HG02678 (cell line): Measurements from ENCODE around the gene SP5.
"Not testable (repeated sequence)": the region's sequence is repeated elsewhere in the genome, so short reads cannot be mapped to it uniquely, and the experiment has no call there.

Source experiments
- ATAC-seq: cut with Tn5 transposase; IDR thresholded peaks from one replicate; pipeline ENCODE4 v1.9.1; 2021; ENCODE audit warnings: mild to moderate bottlenecking, moderate library complexity; ENCODE audit not compliant: unreplicated experiment

The SP5 gene

GRCh38 chr2:170710609-170710979, 4.5 kb upstream of the SP5 start:
- ATAC-seq, result no peak

GRCh38 chr2:170711196-170711773, 3.9 kb upstream of the SP5 start:
- ATAC-seq, result no peak

DNA sequence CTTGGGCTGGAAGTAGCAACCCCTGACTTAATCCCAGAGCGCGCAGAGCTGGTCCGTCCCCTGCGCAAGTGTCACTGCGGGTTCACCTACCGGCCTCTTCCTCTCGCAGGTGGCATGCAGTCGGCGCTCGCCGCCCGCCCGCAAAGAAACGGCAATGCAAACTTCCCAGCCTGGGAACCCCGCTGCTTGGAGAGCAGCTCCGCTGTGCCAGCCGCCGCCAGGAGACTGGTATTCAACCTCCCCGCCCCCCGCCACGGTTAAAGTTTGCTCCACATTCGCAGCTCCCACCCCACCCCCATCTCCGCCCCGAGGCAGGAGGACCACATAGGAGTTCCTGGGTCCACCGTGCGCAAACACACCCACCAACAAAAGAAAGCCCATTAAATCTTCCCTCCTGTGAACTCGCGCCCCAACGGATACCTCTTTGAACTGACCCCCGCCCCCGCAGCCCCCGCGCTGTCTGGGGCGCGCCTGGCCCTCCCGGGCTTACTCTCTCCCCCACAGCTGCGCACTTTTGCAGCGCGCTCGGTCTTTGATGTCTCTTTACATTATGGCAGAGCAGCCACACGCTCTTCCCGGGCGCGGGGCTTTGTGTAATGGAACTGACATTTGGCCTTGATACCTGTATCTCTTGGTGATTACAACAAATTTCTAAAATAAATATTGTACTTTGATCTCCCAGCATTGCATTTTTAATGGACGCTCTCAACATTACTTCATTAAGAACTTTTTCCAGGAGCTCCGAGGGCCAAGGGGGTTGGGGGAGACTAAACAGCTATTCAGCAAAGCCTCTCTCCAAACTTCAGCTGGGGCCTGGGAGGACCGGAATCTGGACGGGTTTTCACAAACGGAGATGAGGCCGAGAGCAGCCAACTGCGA, 3.1 kb upstream of the SP5 start:
- ATAC-seq, result no peak

DNA sequence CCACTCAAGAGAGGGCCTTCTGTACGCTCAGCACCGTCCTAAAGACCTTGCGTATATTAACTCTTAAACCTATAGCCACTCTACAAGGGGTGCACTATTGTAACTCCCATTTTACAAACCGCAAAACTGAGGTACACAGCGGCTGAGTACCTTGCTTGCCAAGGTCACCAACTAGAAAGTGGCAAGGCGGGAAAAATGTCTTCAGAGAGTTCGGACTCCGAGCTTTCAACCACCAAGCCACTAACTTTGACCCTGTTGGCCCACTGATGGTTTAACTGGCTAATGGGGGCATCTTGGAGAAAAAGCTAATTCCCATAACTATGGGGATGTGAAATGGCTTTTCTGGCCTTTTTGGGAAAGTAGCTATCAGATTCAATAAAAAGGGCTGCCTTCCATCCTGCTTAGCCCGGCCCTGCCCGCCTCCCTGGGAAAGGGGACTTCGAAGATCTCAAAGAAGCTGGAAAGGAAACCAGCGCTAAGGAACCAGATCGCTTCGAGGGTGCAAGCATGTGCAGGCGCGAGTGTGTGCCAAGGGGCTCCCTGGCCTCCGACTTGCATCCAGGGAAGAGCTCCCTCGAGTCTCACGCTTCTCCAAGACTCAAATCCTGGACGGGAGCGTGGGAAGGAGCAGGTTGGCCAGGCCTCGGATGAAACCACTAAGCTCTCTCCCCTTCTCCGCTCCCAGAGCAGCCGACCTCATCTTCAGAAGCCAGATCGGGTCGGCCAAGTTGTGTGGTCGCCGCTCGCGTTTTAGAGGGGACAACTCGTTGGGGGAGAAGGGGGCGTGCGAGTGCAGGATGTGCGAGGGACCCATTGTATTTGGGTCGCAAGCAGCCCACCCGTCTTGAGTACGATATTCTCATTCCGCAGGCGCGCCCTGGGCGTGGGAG, 2.2 kb upstream of the SP5 start:
- ATAC-seq, result no peak

DNA sequence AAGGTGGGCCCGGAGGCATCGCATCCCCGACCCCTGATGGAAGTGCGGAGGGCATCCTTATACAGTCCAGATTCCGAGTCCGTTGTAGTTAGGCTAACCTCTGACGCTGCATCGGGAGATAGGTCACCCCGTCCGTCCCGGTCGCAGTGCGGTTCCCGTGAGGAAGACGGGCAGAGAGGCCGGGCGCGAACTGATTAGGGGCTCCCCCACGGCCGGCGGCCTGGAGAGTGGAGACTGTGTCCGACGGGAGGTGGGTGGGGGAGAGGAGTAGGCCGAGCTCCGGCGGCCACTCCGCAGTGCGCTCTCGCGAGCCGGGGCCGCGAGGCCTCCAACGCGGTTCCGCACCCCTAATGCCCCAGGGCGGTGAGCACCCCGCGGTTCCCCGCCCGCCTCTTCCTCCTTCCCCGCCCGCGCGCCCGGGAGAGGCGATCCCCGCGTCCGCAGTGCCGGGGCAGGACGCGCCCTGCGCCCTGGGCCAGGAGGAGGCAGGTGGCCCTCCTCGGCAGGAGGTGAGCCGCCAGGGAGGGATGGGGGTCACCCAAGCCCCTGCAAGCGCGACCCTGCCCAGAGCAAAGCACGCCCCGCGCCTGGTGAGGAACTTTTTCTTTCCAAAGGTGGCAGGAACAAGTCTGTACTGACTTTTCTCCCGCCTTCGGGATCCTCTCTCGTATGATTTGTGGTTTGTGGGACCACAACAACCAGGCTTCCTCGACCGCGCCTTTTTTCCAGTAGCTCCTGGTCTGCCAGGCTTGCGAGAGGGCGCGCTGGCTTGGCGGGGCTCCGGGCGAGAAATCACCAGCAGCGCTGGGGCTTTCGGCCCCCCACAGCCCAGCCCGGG, 1.4 kb upstream of the SP5 start:
- no peak for ATAC-seq

DNA sequence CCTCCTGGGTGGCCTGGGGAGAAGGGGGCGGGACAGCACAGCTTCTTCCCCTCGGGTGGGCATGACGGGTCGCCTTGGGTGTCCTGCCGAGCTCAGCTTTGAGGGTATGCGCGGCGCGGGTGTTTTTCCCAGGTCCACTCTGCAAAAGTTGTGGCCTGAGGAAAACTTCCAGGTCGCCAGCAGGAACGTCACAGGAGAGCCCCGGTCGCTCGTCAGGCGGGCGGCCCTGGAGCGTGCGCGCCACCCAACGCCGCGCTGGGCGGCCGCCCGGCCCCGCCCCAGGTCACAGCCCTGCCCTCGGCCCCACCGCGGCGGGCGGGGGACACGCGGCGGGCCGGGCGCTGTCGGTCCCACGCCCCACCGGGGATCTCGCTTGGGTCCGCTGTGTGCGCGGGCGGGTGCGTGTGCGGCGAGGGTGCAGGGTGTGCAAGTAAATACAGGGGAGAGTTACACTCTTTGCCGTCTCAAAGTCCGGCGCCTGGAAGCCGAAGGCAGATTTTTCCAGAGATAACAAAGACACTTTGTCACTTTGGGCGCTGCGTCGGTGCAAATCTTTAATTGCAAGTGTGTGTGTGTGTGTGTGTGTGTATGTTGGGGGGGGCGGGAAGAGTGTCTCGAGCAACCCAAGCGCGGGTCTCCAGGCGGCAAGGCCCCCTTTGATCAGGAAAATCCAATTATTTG, 616 bp upstream of the SP5 start:
- ATAC-seq, result no peak

DNA sequence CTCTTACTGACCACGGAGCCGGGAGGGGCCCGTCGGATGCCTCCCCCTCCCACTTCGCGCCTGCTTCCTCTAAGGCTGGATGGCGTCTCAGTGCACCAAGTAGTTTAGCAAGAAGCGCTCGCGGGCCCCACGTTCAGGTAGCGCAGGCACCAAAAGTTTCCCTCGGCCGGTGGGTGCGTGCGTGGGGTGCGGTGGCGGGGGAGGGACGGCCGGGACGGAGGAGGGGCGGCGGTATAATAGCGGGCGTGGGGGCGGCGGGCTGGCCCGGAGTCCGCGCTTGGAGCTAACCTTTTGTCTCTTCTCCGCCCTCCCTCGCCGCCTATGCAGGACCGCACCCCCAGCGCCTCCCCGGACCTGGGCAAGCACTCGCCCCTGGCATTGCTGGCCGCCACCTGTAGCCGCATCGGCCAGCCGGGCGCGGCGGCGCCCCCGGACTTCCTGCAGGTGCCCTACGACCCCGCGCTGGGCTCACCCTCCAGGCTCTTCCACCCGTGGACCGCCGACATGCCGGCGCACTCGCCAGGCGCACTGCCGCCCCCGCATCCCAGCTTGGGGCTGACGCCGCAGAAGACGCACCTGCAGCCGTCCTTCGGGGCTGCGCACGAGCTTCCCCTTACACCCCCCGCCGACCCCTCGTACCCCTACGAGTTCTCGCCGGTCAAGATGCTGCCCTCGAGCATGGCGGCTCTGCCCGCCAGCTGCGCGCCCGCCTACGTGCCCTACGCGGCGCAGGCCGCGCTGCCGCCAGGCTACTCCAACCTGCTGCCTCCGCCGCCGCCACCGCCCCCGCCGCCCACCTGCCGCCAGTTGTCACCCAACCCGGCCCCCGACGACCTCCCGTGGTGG, 1.0 kb downstream of the SP5 start:
- ATAC-seq, result no peak

- ATAC-seq, result no peak
These were observed 1.9 kb downstream of the SP5 start for GRCh38 chr2:170716851-170717598.

DNA sequence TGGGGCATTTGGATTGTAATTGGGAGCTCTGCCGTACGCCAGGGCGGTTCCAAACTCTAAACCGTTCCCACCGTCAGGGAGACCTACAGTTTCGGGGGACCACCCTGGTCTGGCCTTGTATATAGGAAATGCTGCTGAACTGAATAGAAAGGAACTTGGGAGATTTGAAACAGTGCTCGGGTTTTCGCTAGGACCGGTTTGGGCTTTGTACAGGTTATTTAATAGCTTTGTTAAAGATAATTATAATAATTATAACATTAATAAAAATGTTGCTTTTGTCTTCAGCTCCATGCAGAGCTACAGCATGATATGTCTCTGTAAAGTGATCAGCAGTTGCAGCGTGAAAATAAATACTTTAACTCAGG, 2.4 kb downstream of the SP5 start:
- ATAC-seq, result no peak

GRCh38 chr2:170717991-170718589, 3.0 kb downstream of the SP5 start:
- ATAC-seq, result no peak

DNA sequence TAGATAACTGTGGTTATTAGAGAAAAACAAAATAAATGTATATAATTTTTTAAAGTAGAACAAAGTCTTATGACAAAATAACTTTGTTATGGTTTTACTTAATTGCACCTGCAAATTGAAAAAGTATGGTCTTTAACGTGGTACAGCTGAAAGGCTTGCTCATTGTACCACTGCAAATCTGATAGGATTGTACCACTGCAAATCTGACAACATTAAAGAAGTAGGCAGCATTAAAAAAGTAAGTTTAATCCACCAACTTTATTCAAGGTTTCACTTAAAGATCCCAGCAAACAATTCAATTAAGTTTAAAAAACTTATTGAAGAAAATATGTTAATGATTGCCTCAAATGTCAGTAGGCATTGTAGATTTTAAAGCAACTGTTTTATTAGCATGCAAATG, 4.7 kb downstream of the SP5 start:
- ATAC-seq, result no peak

DNA sequence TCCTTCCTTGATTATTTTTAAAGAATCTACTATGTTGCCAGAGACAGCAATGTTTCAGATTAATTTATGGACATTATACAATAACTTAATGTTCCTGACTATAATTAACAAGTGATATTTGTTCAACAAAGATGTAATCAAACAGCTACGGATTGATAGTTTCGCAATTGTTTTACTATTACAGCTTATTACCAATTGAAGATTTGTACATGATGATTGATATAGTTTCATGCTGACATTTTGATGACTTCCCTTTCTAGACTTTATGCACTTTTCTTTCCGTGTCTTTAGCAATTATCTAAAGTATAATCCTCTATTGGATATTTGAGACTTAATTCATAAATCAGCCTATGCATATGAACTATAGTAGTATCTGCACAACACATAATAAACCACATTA, 6.5 kb downstream of the SP5 start:
- no peak for ATAC-seq

DNA sequence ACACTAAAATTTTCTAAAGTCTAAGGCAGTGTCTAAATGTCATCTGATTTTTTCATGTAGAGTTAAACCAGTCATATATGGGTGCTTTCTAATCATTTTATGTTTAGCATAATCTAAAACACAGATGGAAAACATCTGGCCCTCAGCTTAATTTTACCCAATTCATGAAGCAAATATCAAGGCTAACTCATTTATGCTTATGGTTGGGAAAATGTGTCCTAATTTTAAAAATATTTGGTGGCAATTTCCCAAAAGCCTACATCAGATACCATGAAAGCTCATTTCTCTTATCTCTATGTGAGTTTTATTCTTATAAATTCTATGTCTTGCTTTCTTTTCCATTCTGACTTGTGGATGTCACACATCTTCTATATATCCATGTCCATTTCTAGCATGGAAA, 7.2 kb downstream of the SP5 start:
- no peak for ATAC-seq

GRCh38 chr2:170723446-170723958, 8.4 kb downstream of the SP5 start:
- no peak for ATAC-seq

DNA sequence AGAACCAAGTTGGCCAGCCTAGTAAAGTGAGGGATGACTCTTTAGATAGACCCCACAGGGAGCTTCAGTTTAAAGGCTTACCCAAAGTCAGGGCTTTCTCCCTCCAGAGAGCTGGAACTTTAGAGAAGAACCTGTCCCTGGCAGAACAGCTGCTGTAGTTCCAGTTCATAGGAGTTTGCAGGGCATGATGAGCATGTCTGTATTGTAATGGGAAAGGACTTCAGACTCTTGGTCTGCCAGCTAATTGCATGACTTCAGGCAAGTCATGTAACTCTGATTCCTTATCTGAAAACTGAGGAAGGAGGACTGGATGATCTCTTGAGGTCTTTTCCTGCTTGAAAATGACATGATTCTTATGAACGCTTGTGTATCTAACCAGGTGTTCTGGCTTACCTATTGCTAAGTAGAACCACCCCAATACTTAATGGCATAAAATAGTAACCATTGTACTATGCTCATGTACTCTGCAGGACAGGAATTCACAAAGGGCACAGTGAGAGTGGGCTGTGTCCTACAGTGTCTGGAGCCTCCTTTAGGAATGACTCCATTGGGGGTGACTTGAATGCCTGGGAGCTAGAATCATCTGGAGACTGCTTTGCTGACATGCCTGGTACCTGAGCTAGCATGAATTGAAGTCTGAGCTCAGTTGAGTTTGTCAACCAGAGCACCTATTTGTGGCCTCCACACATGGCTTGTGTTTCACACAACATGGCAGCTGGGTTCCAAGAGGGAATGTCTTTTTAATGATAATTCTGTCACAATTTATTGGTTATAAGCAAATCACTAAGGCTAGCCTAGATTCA, 18.9 kb downstream of the SP5 start:
- ATAC-seq, result no peak

GRCh38 chr2:170734601-170735000, 19.5 kb downstream of the SP5 start:
- ATAC-seq, result not testable (repeated sequence)

DNA sequence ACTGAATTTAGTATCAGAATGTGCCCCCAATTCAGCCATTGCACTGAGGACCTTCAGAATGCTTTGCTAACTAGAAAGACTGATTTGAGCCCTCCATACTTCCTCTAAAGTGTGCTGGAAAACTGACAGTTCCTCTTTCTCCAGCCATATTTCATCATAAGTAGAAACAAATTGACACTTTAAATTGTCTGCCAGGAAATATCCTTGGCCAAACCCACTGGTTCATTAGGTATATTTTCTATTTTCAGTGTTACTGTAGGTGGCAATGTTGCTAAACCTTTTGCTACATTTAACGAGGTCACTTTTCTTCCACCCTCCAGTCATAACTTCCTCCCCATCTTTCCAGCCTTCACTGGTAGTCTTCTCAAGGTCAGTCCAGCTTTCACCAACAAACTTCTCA, 21.5 kb downstream of the SP5 start:
- no peak for ATAC-seq
